ENCODE data around the gene ZBTB5.

ZBTB5 gene

DNA sequence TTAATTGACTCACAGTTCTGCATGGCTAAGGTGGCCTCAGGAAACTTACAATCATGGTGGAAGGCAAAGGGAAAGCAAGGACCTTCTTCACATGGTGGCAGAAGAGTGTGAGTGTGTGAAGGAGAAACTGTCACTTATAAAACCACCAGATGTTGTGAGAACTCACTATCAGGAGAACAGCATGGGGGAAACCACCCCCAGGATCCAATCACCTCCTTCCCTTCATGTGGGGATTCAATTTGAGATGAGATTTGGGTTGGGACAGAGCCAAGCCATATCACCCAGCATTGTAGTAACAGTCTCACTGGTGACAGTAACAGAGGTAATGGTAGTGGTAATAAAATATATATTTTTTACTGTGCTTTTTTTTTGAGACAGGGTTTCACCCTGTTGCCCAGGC lies 18.1 kb downstream of the ZBTB5 start:
- no peak for TF ChIP-seq CTCF (conservative IDR thresholded peaks at IDR 0.05; ENCODE audit: low read depth, low read length)
- DNase-seq (ENCODE audit: low read depth) = no peak
- no peak overlapping the region for H3K4me3 ChIP-seq (ENCODE audit: low read depth, low read length)

- no peak for TF ChIP-seq CTCF (conservative IDR thresholded peaks at IDR 0.05; ENCODE audit: low read depth, low read length)
- no peak for DNase-seq (ENCODE audit: low read depth)
- no peak overlapping the region for H3K4me3 ChIP-seq (ENCODE audit: low read depth, low read length)
Observed at GRCh38 chr9:37446401-37446800, 18.8 kb downstream of the ZBTB5 start.

- TF ChIP-seq CTCF (conservative IDR thresholded peaks at IDR 0.05; ENCODE audit: low read depth, low read length) = no peak
- no peak for DNase-seq (ENCODE audit: low read depth)
- H3K4me3 ChIP-seq (ENCODE audit: low read depth, low read length) = no peak overlapping the region
Observed at GRCh38 chr9:37445832-37446231, 19.4 kb downstream of the ZBTB5 start.

DNA sequence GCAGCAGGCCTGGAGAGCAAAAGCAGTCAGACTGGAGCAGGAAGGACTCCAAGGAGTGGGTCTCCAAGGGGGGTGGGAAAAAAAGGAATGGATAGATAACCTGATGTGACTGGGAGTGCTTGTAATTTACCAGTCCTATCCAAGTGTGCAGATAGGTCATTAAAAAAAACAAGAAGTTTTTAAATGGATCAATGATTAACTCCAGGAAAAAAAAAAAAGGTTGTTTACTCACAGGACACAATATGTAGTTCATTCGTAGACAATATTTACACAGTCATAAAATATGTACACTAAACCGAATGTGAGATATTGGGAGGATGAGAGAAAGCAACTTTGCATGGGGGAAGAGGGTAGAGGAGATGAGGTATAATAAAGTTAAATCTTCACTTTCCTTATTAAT lies 20.4 kb downstream of the ZBTB5 start:
- no peak overlapping the region for H3K4me3 ChIP-seq (ENCODE audit: low read depth, low read length)
- no peak for TF ChIP-seq CTCF (conservative IDR thresholded peaks at IDR 0.05; ENCODE audit: low read depth, low read length)
- DNase-seq (ENCODE audit: low read depth) = no peak

DNA sequence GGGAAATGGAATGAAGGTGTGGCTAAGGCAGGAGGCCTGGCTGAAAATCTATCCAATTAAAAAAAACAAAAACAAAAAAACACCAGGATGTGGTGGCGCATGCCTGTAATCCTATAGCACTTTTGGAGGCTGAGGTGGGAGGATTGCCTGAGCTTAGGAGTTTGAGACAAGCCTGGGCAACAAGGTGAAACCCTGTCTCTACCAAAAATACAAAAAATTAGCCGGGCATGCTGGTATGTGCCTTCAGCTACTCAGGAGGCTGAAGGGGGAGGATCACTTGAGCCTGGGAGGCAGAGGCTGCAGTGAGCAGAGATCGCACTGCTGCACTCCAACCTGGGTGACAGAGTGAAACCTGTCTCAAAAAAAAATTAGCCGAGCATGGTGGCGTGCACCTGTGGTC lies 21.7 kb downstream of the ZBTB5 start:
- no peak overlapping the region for H3K4me3 ChIP-seq (ENCODE audit: low read depth, low read length)
- no peak for TF ChIP-seq CTCF (conservative IDR thresholded peaks at IDR 0.05; ENCODE audit: low read depth, low read length)
- DNase-seq (ENCODE audit: low read depth) = no peak

DNA sequence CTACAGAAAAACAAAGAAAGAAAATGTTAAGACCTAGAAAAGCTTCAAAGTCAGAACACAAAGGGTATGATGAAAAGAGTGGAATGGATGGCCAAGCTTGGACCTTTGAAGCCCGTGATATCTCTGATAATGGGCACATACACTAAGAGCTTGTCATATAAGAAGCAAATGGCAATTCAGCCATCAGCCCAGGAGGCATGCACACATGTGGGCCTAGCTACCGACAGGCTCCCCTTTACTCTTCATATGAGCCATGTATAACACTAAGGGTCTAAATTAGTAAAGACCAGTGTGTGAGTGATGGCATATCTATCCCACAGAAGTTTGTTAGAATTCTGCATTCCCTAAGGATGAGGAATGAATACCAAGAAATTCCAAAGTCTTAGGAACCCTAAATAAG lies 22.7 kb downstream of the ZBTB5 start:
- no peak for DNase-seq (ENCODE audit: low read depth)
- no peak for TF ChIP-seq CTCF (conservative IDR thresholded peaks at IDR 0.05; ENCODE audit: low read depth, low read length)

DNA sequence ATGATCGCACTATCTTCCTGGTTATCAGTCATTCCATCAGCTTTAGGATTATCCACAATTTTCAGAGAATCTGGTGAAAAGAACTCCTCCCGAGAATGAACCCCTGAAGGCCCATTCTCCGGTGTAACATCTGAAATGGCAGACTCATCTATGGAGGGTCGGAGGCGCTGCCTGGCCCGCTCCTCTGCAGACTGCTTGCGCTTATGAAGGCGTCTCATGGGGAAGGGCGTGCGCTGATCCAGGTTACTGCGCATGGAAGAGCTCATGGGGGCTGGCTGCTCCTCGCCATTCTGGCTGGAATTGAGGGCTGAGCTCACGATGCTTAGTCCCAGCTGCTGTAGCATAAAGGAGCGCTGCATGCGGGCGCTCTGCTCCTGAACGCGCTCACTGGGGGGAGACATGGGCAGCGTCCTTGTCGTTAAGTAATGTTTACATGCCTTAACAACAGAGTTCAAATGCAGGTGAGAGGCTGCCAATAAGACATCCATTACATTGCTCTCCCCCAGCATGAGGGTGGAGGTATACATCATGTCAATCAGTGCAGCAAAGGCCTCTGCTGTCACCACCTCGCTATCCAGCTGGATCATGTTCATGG lies 23.4 kb downstream of the ZBTB5 start:
- DNase-seq (ENCODE audit: low read depth) = no peak
- H3K4me3 ChIP-seq (ENCODE audit: low read depth, low read length) = no peak overlapping the region
- no peak for TF ChIP-seq CTCF (conservative IDR thresholded peaks at IDR 0.05; ENCODE audit: low read depth, low read length)

More for the DNA sequence above, 22.7 kb downstream of the ZBTB5 start:
- no peak overlapping the region for H3K4me3 ChIP-seq (ENCODE audit: low read depth, low read length)
